ENCODE results near the gene C11orf16. TPM values are rescaled to one million over a fixed set of nuclear protein-coding genes. Genes with fewer than 3 reads are reported as not detected.
"Not testable (repeated sequence)": the region's sequence is repeated elsewhere in the genome, so short reads cannot be mapped to it uniquely, and the experiment has no call there.

Gene C11orf16
- total RNA-seq = not detected in 2 replicates
- long read RNA-seq, partial matches to known transcripts = 0 of 1 reads
- long read RNA-seq, other reads (novel, unspliced or antisense) = 0 of 1 reads

GRCh38 chr11:8932564-8933180 is at the start of gene C11orf16:
C11orf16 (minus strand) TSS chr11:8932947; CDS start chr11:8932308, 639 bp downstream.
- Mint-ChIP-seq H3K9me3 (ENCODE audit: low read depth) (no peaks in the 10 kb centered on the region), H3K4me3 (ENCODE audit: low read depth) (no peak within 1 kb of the TSS), H3K36me3 (ENCODE audit: insufficient read depth) (no peaks in the 10 kb centered on the region), H3K4me1 (ENCODE audit: low read depth) (peaks cover 1% of the 10 kb centered on the region), H3K27me3 (peaks cover 7% of the 10 kb centered on the region), H3K27ac (no peak within 1 kb of the TSS)
- no peak for TF ChIP-seq CTCF (IDR thresholded peaks at IDR 0.05; ENCODE audit: unreplicated experiment)
- DNase-seq (ENCODE audit: low spot score, unreplicated experiment) = no peak

- Mint-ChIP-seq H3K27ac (no peak overlapping the region), H3K9me3 (ENCODE audit: low read depth) (no peaks in the 10 kb centered on the region), H3K4me1 (ENCODE audit: low read depth) (no peaks in the 10 kb centered on the region), H3K36me3 (ENCODE audit: insufficient read depth) (peaks cover 2% of the 10 kb centered on the region), H3K27me3 (no peaks in the 10 kb centered on the region), H3K4me3 (ENCODE audit: low read depth) (no peak overlapping the region)
- no peak for TF ChIP-seq CTCF (IDR thresholded peaks at IDR 0.05; ENCODE audit: unreplicated experiment)
- no peak for DNase-seq (ENCODE audit: low spot score, unreplicated experiment)
Measured at GRCh38 chr11:8980485-8980884, 47.7 kb upstream of the C11orf16 start.

GRCh38 chr11:8979365-8979764 is 46.6 kb upstream of the C11orf16 start:
- not testable (repeated sequence) for H3K27ac Mint-ChIP-seq; H3K36me3 Mint-ChIP-seq (ENCODE audit: insufficient read depth); H3K27me3 Mint-ChIP-seq; H3K4me1 Mint-ChIP-seq (ENCODE audit: low read depth); H3K4me3 Mint-ChIP-seq (ENCODE audit: low read depth); DNase-seq (ENCODE audit: low spot score, unreplicated experiment); H3K9me3 Mint-ChIP-seq (ENCODE audit: low read depth)

GRCh38 chr11:8973121-8973520 is 40.4 kb upstream of the C11orf16 start:
- Mint-ChIP-seq H3K4me3 (ENCODE audit: low read depth) (no peak overlapping the region), H3K9me3 (ENCODE audit: low read depth) (no peaks in the 10 kb centered on the region), H3K4me1 (ENCODE audit: low read depth) (no peaks in the 10 kb centered on the region), H3K36me3 (ENCODE audit: insufficient read depth) (peaks cover 2% of the 10 kb centered on the region), H3K27ac (no peak overlapping the region), H3K27me3 (no peaks in the 10 kb centered on the region)
- no peak for TF ChIP-seq CTCF (IDR thresholded peaks at IDR 0.05; ENCODE audit: unreplicated experiment)
- DNase-seq (ENCODE audit: low spot score, unreplicated experiment) = no peak

- no peak for DNase-seq (ENCODE audit: low spot score, unreplicated experiment)
- Mint-ChIP-seq H3K27me3 (no peaks in the 10 kb centered on the region), H3K4me1 (ENCODE audit: low read depth) (no peaks in the 10 kb centered on the region), H3K36me3 (ENCODE audit: insufficient read depth) (peaks cover 2% of the 10 kb centered on the region), H3K9me3 (ENCODE audit: low read depth) (no peaks in the 10 kb centered on the region), H3K27ac (no peak overlapping the region), H3K4me3 (ENCODE audit: low read depth) (no peak overlapping the region)
- no peak for TF ChIP-seq CTCF (IDR thresholded peaks at IDR 0.05; ENCODE audit: unreplicated experiment)
Measured at GRCh38 chr11:8971924-8972316, 39.2 kb upstream of the C11orf16 start.
